ENCODE measurements around the gene TTC4. TPM values are rescaled to one million over a fixed set of nuclear protein-coding genes. Genes with fewer than 3 reads are reported as not detected.

Gene TTC4
- total and polyA plus RNA-seq, 5 donors = 10.1 to 14.5 (median 13.1) TPM

GRCh38 chr1:54750596-54750995 lies 34.9 kb downstream of the TTC4 start:
- H3K27ac ChIP-seq (ENCODE audit: low read length) = no peak overlapping the region
- 77% methylated on average over 6 of the region's 6 CpGs for WGBS
- H3K4me3 ChIP-seq (ENCODE audit: low read length) = no peak overlapping the region
- no peak for DNase-seq
- H3K9me3 ChIP-seq (ENCODE audit: control insufficient read depth, low read length) = no peaks in the 10 kb centered on the region
- H3K27me3 ChIP-seq (ENCODE audit: control insufficient read depth, insufficient read depth) = no peaks in the 10 kb centered on the region
- no peaks in the 10 kb centered on the region for H3K4me1 ChIP-seq (ENCODE audit: control insufficient read depth, insufficient read depth, low read length)
- ATAC-seq = no peak
- intact Hi-C loops (cut with DNase I) = no loop called here

- Histone ChIP-seq H3K27me3 (ENCODE audit: control insufficient read depth, insufficient read depth) (no peaks in the 10 kb centered on the region), H3K9me3 (ENCODE audit: control insufficient read depth, low read length) (no peaks in the 10 kb centered on the region), H3K27ac (ENCODE audit: low read length) (no peak overlapping the region), H3K4me1 (ENCODE audit: control insufficient read depth, insufficient read depth, low read length) (no peaks in the 10 kb centered on the region), H3K4me3 (ENCODE audit: low read length) (no peak overlapping the region)
- 61% methylated on average over 4 of the region's 4 CpGs for WGBS
- DNase-seq (no peak), ATAC-seq (no peak)
- intact Hi-C loops (cut with DNase I) = no loop called here
These were observed 35.8 kb downstream of the TTC4 start for GRCh38 chr1:54751426-54751825.

DNA sequence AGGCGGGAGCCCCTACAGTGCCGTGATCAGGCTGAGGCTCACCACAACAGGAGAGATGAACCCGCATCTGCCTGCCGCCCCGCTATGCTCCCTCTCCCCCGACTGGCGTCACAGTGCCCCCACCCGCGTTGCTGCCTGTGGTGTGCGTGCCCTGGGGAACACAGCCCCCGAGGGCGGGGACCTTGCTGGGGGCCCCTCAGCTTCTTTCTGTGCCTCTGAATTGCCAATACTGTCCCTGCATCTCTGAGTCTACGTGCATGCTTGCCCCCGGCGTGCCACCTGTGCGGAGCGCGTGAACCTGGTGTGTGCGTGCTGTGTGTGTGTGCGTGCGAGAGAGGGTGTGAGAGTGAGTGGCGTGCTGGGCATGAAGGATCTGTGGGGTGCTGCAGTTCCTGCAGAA lies 38.4 kb downstream of the TTC4 start:
- H3K27me3 ChIP-seq (ENCODE audit: control insufficient read depth, insufficient read depth) = no peaks in the 10 kb centered on the region
- no peaks in the 10 kb centered on the region for H3K9me3 ChIP-seq (ENCODE audit: control insufficient read depth, low read length)
- no peak overlapping the region for H3K27ac ChIP-seq (ENCODE audit: low read length)
- ATAC-seq (peak in 1 of 2 donors; percentile 23), DNase-seq (no peak)
- intact Hi-C loops (cut with DNase I) = no loop called here
- H3K4me3 ChIP-seq (ENCODE audit: low read length) = no peak overlapping the region
- WGBS = 93% methylated on average over 22 of the region's 22 CpGs
- H3K4me1 ChIP-seq (ENCODE audit: control insufficient read depth, insufficient read depth, low read length) = no peaks in the 10 kb centered on the region

DNA sequence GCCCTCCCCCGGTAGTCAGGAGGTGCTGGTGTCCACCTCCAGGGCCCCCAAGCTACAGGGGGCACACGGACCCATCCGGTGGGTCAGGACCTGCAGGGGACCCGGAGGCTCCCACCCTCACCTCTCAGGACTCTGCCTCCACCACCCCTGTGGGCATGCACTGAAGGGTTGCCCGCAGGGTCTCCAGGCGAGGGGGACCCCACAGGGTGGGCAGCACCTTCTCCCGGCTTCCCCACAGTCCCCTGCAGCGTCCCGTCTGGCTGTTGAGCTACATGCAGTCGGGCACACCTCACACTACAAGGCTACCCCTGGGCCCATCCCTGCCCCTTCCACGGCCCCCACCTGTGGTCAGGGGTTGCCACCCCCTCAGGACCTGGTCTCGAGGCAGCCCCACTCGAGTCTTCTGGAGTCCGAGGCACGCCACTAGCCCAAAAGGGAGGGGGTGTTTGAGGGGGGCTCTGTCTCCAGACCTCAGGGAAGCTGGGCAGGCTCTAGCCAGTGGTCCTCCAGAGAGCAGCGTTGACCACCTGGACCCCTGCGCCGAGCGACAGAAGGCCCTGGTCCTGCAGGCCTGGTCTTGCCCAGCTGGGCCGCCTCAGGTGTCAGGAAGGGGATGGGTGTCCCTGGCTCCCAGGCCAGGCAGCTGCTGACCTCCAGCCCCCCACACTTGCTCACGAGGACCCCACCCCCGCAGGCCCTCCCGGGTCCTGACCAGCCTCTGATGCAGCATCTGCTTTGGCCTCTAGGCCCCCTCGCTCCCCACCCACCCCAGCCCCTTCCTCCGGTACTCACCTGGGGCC lies 39.0 kb downstream of the TTC4 start:
- DNase-seq = no peak
- Histone ChIP-seq H3K27me3 (ENCODE audit: control insufficient read depth, insufficient read depth) (no peaks in the 10 kb centered on the region), H3K4me1 (ENCODE audit: control insufficient read depth, insufficient read depth, low read length) (no peaks in the 10 kb centered on the region), H3K4me3 (ENCODE audit: low read length) (no peak overlapping the region), H3K9me3 (ENCODE audit: control insufficient read depth, low read length) (no peaks in the 10 kb centered on the region), H3K27ac (ENCODE audit: low read length) (no peak overlapping the region)
- WGBS = 91% methylated on average over 25 of the region's 25 CpGs
- intact Hi-C loops (cut with DNase I) = loop anchor here in 1 of 4 donors (5.0 kb wide), 1 partner anchor 42 kb away; no protein-coding TSS in a partner anchor
- ATAC-seq = peak; percentile 31 to 32

GRCh38 chr1:54757833-54758232 lies 42.2 kb downstream of the TTC4 start:
- Histone ChIP-seq H3K27me3 (ENCODE audit: control insufficient read depth, insufficient read depth) (no peaks in the 10 kb centered on the region), H3K27ac (ENCODE audit: low read length) (no peak overlapping the region), H3K4me3 (ENCODE audit: low read length) (no peak overlapping the region), H3K4me1 (ENCODE audit: control insufficient read depth, insufficient read depth, low read length) (no peaks in the 10 kb centered on the region), H3K9me3 (ENCODE audit: control insufficient read depth, low read length) (no peaks in the 10 kb centered on the region)
- intact Hi-C loops (cut with DNase I) = loop anchor here in 1 of 4 donors (5.0 kb wide), 1 partner anchor 46 kb away; no protein-coding TSS in a partner anchor
- ATAC-seq (no peak), DNase-seq (no peak)
- 98% methylated on average over 9 of the region's 9 CpGs for WGBS

DNA sequence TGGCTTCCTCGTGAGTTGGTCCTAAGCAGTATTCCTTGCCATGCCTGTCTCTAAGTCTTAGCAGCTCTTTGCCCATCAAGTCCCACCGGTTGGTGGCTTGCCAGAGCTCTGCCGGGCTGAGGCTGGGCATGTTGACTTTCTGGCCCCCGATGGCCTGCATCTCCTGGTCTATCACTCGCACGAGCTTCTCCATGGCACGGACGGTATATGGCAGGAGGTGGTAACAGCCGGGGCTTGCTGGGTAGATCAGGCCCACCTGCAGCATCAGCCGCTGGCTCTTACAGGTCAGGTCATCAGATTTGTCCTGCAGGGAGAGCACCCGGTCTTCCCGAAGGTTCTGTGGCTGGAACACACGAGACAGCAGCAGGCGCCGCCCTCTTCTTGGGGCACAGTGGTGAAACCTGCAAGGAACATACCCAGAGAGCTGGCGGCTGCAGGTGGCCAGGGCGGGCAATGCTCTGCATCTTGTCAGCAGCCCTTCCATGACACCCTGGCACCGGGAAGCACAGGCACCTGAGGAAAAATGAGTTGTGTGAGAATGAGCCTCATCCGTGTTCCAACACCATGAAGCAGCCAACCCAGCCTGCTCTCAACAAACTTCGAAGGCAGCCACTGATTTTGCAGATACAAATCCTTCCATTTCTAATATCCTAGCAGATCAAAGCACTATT lies 43.2 kb downstream of the TTC4 start:
- intact Hi-C loops (cut with DNase I) = loop anchor here in 1 of 4 donors (5.0 kb wide), 1 partner anchor 47 kb away; no protein-coding TSS in a partner anchor
- no peak for ATAC-seq
- Histone ChIP-seq H3K9me3 (ENCODE audit: control insufficient read depth, low read length) (no peaks in the 10 kb centered on the region), H3K4me1 (ENCODE audit: control insufficient read depth, insufficient read depth, low read length) (no peaks in the 10 kb centered on the region), H3K27ac (ENCODE audit: low read length) (no peak overlapping the region), H3K27me3 (ENCODE audit: control insufficient read depth, insufficient read depth) (no peaks in the 10 kb centered on the region), H3K4me3 (ENCODE audit: low read length) (no peak overlapping the region)
- DNase-seq = no peak
- 91% methylated on average over 20 of the region's 20 CpGs for WGBS

DNA sequence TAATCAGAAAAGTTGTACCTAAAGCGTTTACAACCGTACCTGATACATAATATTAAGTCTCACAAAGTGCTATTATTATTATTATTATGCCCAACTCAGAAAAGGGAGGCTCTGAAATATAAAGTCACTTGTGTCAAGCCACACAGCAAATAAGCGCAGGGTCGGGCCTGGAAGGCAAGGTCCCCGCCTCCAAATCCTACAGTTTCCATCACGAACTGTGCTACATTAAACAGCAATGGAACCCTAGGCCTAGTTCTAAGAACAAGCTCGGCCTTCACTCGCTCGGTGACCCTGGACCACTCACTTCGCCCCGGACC lies 48.1 kb downstream of the TTC4 start:
- no peaks in the 10 kb centered on the region for H3K9me3 ChIP-seq (ENCODE audit: control insufficient read depth, low read length)
- intact Hi-C loops (cut with DNase I) = no loop called here
- DNase-seq (no peak), ATAC-seq (no peak)
- peak overlapping the region; percentile 49 for H3K27ac ChIP-seq (ENCODE audit: low read length)
- H3K4me3 ChIP-seq (ENCODE audit: low read length) = peak overlapping the region; percentile 56
- no peaks in the 10 kb centered on the region for H3K27me3 ChIP-seq (ENCODE audit: control insufficient read depth, insufficient read depth)
- 3% methylated on average over 11 of the region's 11 CpGs for WGBS
- H3K4me1 ChIP-seq (ENCODE audit: control insufficient read depth, insufficient read depth, low read length) = no peaks in the 10 kb centered on the region

DNA sequence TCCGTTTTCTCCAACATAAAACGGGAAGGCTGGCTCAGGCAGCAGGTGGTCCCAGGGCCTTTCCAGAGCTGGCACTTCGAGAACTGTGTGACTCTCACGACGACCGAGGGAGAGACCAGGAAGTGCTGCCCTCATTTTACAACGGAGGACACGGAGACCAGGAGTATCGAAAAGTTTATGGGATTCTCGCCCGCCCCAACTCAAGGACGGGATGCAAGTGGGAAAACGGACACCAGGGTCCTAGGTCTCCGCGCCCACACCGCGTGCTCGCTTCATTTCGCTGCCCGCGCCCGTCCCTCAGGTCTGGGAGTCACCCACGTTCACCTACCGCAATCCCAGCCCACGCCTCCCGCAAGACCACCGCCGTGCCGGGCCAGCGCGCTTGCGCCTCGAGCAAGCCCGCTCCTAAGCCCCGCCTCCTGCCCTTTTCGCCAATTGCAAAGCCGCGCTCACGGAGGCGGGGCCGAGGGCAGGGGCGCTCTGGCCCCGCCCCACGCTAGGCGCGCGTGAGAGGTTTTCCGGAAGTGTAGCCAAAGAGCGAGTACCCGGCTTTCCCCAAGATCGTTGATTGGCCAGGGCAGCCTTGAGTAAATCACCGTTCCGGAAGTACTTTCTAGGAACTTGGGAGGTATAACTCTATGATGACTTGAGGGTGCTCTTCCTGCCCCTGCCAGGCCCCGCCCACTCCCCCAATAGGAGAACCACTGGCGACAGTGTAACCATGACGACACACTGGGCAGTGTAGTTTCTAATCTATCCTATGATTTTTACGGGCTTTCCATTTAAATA lies 48.7 kb downstream of the TTC4 start, which contains the start of gene PARS2:
Gene PARS2 (minus strand): TSS at position 391 of the 789 bp plus-strand sequence. CDS start 5,362 bp downstream, outside the sequence.
- under 1% methylated on average over 57 of the region's 57 CpGs for WGBS

GRCh38 chr1:54764922-54765561 lies 49.4 kb downstream of the TTC4 start:
- Histone ChIP-seq H3K4me1 (ENCODE audit: control insufficient read depth, insufficient read depth, low read length) (no peaks in the 10 kb centered on the region), H3K27ac (ENCODE audit: low read length) (no peak overlapping the region), H3K4me3 (ENCODE audit: low read length) (peak overlapping the region; percentile 58), H3K27me3 (ENCODE audit: control insufficient read depth, insufficient read depth) (no peaks in the 10 kb centered on the region), H3K9me3 (ENCODE audit: control insufficient read depth, low read length) (no peaks in the 10 kb centered on the region)
- peak; percentile 26 to 38 for ATAC-seq
- intact Hi-C loops (cut with DNase I) = no loop called here
- no peak for DNase-seq
- WGBS = 59% methylated on average over 13 of the region's 13 CpGs

More for the DNA sequence above, 48.7 kb downstream of the TTC4 start, which contains the start of gene PARS2:
- Histone ChIP-seq H3K27ac (ENCODE audit: low read length) (peak within 1 kb of the TSS; percentile 49), H3K4me1 (ENCODE audit: control insufficient read depth, insufficient read depth, low read length) (no peaks in the 10 kb centered on the region), H3K27me3 (ENCODE audit: control insufficient read depth, insufficient read depth) (no peaks in the 10 kb centered on the region), H3K4me3 (ENCODE audit: low read length) (peak within 1 kb of the TSS; percentile 58), H3K9me3 (ENCODE audit: control insufficient read depth, low read length) (no peaks in the 10 kb centered on the region)
- intact Hi-C loops (cut with DNase I) = no loop called here
- peak; percentile 97 to 99 (median 98) for DNase-seq
- peak; percentile 98 for ATAC-seq

DNA sequence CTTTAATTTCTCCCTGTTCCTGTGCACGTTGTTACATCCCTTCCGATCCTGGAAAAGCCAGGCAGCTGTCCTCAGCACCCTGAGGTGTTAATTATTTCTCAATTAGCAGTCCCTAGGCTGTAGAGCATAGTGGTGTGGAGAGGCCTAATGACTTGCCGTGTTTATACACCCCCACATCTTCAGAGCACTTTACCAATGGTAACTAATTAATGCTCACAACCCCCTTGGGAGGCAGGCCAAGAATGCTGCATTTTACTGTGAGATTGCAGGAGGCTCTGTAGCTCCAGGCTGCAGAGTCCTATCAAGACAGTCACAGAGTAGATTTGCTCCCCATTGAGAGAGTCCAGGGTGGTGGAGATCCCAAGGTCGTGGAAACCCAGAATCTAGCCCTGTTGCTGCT lies 51.1 kb downstream of the TTC4 start:
- H3K4me3 ChIP-seq (ENCODE audit: low read length) = no peak overlapping the region
- 23% methylated on average over 4 of the region's 4 CpGs for WGBS
- no peak overlapping the region for H3K27ac ChIP-seq (ENCODE audit: low read length)
- H3K9me3 ChIP-seq (ENCODE audit: control insufficient read depth, low read length) = no peaks in the 10 kb centered on the region
- ATAC-seq (no peak), DNase-seq (no peak)
- no peaks in the 10 kb centered on the region for H3K4me1 ChIP-seq (ENCODE audit: control insufficient read depth, insufficient read depth, low read length)
- no peaks in the 10 kb centered on the region for H3K27me3 ChIP-seq (ENCODE audit: control insufficient read depth, insufficient read depth)
- intact Hi-C loops (cut with DNase I) = no loop called here

Data from right cardiac atrium (tissue), 5 donors.